Thymus (tissue), 11 donors: ENCODE results near the gene SPA17. TPM values are rescaled to one million over a fixed set of nuclear protein-coding genes. Genes with fewer than 3 reads are reported as not detected.

ENCODE experiments used
- DNase-seq, 9 donors: peaks; one replicate each; pipeline ENCODE4 v3.0.0-alpha.2; 2013; ENCODE audit warnings: low spot score in 9 of 9, low read depth in 6 of 9, missing footprints in 1 of 9
- H3K27ac ChIP-seq, 2 donors: one replicate each; pipeline ENCODE4 v1.5.1; 2013; ENCODE audit warnings: control low read depth in 1 of 2, low read depth in 1 of 2, low read length in 1 of 2, mild to moderate bottlenecking in 1 of 2, moderate library complexity in 1 of 2
- H3K27me3 ChIP-seq, 2 donors: one replicate each; pipeline ENCODE4 v1.5.1; 2013; ENCODE audit warnings: low read length in 1 of 2; ENCODE audit not compliant: control insufficient read depth in 2 of 2, insufficient read depth in 1 of 2
- H3K36me3 ChIP-seq, 2 donors: one replicate each; pipeline ENCODE4 v1.5.1; 2013; ENCODE audit warnings: low read length in 1 of 2, mild to moderate bottlenecking in 1 of 2, moderate library complexity in 1 of 2; ENCODE audit not compliant: control insufficient read depth in 2 of 2, insufficient read depth in 2 of 2
- H3K4me1 ChIP-seq, 2 donors: one replicate each; pipeline ENCODE4 v1.5.1; 2013; ENCODE audit warnings: low read length in 2 of 2; ENCODE audit not compliant: control insufficient read depth in 2 of 2, insufficient read depth in 2 of 2
- H3K4me3 ChIP-seq, 2 donors: one replicate each; pipeline ENCODE4 v1.5.1; 2013; ENCODE audit warnings: low read length in 2 of 2, control low read depth in 1 of 2, mild to moderate bottlenecking in 1 of 2
- H3K9me3 ChIP-seq, 2 donors: one replicate each; pipeline ENCODE4 v1.5.1; 2013; ENCODE audit warnings: low read length in 1 of 2, mild to moderate bottlenecking in 1 of 2; ENCODE audit not compliant: control insufficient read depth in 2 of 2, insufficient read depth in 1 of 2
- WGBS: extraction: QIAGEN DNeasy Blood & Tissue Kit; methylation state at CpG from one replicate; pipeline ENCODE4 v1.1.7; 2013; 5-methylcytosine and 5-hydroxymethylcytosine counted together
- polyA plus RNA-seq: library from polyadenylated mRNA; stranded (reverse); fragments of 200-250 nt; gene quantifications from one replicate; pipeline ENCODE4 v1.2.3, GENCODE V29; 2013
- total RNA-seq: library from RNA; stranded (reverse); fragments of 120-200 nt; gene quantifications from one replicate; pipeline ENCODE4 v1.2.4, GENCODE V29; 2013
- donor health status: healthy.

SPA17 gene
- total and polyA plus RNA-seq, 2 donors, result 11.3 to 11.4 TPM

DNA sequence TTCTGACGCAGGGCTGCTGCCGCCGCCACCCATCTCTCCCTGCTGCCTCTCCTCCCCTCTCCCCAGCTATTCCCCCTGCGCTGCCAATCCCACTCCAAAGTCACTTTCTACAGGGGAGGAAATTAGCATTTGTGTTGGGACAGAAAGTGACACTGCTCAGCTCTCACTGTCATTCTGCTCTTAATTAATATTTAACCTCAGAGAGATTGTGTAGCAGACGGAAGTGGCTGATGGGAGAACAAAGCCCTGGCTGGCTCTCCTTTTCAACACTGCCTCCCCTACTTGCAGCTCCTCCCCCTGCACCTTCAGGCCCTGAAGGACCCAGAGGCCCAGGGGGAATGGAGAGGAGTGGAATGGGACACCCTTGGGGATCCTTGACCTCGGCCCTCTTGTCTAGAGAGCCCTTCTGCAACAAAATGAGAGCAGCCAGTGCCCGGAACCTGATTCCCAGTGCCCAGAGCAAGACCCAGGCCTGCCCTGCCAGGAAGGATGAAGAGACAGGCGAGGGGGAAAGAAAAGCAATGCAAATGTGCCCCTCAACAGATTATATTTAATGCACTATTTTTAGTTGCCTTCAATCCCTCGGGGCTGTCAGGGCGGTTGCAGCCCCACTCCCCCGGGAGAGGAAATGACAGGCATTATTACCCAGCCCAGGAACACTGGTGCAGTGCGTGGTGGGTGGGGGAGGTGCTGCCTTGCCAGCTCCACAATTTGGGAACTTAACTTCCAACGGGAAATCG, 51.4 kb downstream of the SPA17 start:
- peaks cover 0 to 20% of the 10 kb centered on the region in 2 donors for H3K4me1 ChIP-seq
- H3K27me3 ChIP-seq, result peaks cover 0 to 37% of the 10 kb centered on the region in 2 donors
- no peaks in the 10 kb centered on the region for H3K9me3 ChIP-seq
- no peak overlapping the region for H3K4me3 ChIP-seq
- DNase-seq, result no peak
- WGBS, result 43% methylated on average over 14 of the region's 14 CpGs
- no peaks in the 10 kb centered on the region for H3K36me3 ChIP-seq
- H3K27ac ChIP-seq, result no peak overlapping the region

DNA sequence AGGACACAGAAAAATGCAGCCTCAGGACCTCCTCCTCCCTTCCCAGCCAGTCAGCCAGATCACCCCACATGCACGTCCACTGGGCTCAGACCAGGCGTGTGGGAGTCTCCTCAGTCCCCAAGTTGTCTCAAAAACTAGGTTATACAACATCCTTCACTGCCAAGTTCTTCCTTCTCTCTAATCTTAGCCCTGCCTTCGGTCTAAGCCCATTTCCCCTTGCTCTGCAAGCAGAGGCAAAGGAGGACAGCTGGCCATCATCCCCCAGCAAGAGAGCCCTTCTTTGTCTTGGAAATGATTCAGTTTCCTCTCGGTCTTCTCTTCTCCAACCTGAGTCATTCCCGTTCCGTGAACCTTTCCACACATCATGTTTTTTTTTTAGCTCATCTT, 52.0 kb downstream of the SPA17 start:
- 37% methylated on average over 6 of the region's 6 CpGs for WGBS
- H3K27me3 ChIP-seq, result peaks cover 0 to 34% of the 10 kb centered on the region in 2 donors
- peaks cover 0 to 20% of the 10 kb centered on the region in 2 donors for H3K4me1 ChIP-seq
- no peak overlapping the region for H3K27ac ChIP-seq
- DNase-seq, result no peak
- H3K4me3 ChIP-seq, result no peak overlapping the region
- H3K36me3 ChIP-seq, result no peaks in the 10 kb centered on the region
- H3K9me3 ChIP-seq, result no peaks in the 10 kb centered on the region

DNA sequence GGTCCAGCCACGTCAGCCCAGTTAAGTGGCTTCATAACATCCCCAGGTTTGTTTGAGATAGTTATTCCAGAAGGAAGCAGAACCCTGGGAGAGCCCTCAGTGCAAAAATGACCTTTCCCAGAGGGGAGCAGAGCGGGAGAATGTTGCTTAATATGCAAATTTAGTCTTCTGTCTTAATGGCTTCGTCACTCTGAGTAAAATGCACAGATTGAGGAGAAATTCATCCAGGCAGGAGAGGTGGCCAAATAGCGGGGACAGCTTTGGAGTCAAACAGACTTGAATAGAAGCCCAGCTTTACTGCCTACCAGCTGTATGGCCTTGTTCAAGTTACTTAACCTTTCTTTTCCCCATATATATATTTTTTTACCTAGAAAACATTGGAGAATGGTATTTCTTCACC, 53.8 kb downstream of the SPA17 start:
- WGBS, result 94% methylated on average over 4 of the region's 4 CpGs

DNA sequence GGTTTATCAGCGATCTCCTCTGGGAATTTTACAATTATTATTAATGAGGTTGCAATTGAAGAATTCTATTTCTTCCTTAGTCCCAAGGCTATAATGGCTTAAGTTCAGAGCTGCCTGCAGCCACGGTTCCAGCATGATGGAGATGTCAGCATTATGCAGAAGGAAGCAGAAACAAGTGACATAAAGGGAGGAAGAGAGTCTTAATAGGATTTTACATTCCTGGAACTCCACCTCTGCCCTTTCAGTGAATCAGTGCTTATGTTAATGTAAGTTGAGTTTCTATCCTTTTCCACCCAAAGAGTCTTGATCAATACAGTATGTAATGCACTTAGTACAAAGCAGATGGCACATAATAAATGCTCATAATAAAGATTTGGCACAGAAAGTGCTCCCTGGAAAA, 54.4 kb downstream of the SPA17 start:
- Histone ChIP-seq H3K4me1 (peaks cover 0 to 10% of the 10 kb centered on the region in 2 donors), H3K9me3 (no peaks in the 10 kb centered on the region), H3K4me3 (no peak overlapping the region), H3K36me3 (no peaks in the 10 kb centered on the region), H3K27ac (no peak overlapping the region), H3K27me3 (peaks cover 0 to 11% of the 10 kb centered on the region in 2 donors)
- WGBS, result 96% methylated on average over 2 of the region's 2 CpGs
- no peak for DNase-seq

More for the DNA sequence above, 53.8 kb downstream of the SPA17 start:
- Histone ChIP-seq H3K4me3 (no peak overlapping the region), H3K36me3 (no peaks in the 10 kb centered on the region), H3K27ac (no peak overlapping the region), H3K9me3 (no peaks in the 10 kb centered on the region), H3K4me1 (peaks cover 0 to 10% of the 10 kb centered on the region in 2 donors), H3K27me3 (peaks cover 0 to 18% of the 10 kb centered on the region in 2 donors)
- DNase-seq, result no peak

DNA sequence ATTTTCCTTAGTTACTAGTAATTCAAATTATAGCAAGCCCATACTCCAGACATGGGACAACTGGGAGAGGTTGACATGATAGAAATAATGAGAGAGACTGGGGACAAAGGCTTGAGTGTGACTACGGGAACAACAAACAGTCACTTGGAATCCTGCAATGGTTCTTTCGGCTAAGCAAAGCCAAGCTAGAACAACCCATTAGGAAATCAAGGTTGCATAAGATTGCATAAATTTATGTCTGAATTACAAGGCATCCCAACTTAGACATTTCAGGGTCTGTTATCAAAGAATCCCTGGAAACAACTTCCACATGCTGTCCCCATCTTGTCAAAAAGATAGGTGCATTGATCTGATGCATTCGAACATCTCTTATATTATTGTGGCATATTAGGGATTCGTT, 55.9 kb downstream of the SPA17 start:
- WGBS, result 99% methylated on average over 4 of the region's 4 CpGs
- H3K36me3 ChIP-seq, result no peaks in the 10 kb centered on the region
- H3K27me3 ChIP-seq, result peaks cover 0 to 7% of the 10 kb centered on the region in 2 donors

DNA sequence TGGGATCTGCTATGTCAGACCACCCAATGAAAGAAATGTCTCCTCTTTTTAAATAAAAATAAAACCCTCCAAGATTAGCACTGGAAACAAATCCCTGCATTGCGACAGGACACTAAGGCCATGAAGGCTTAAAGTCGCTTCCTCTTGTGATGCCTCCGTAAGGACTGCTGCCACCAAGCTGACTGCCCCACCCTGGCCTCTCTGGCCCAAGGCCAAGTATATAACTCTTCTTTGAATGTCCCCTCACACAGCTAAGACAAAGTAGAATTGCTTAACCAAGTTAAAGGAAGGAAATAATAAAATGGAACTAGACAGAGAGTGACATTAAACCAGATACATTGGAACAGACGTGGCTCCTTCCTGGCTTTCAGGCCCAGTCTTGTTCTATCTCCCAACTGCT, 58.5 kb downstream of the SPA17 start:
- Histone ChIP-seq H3K4me1 (peaks cover 0 to 8% of the 10 kb centered on the region in 2 donors), H3K27me3 (peaks cover 0 to 3% of the 10 kb centered on the region in 2 donors), H3K4me3 (no peak overlapping the region), H3K36me3 (no peaks in the 10 kb centered on the region), H3K9me3 (no peaks in the 10 kb centered on the region), H3K27ac (no peak overlapping the region)
- DNase-seq, result no peak
- WGBS, result 88% methylated on average over 4 of the region's 4 CpGs

More for the DNA sequence above, 55.9 kb downstream of the SPA17 start:
- H3K9me3 ChIP-seq, result no peaks in the 10 kb centered on the region
- no peak overlapping the region for H3K4me3 ChIP-seq
- DNase-seq, result no peak
- H3K27ac ChIP-seq, result no peak overlapping the region
- peaks cover 0 to 10% of the 10 kb centered on the region in 2 donors for H3K4me1 ChIP-seq

DNA sequence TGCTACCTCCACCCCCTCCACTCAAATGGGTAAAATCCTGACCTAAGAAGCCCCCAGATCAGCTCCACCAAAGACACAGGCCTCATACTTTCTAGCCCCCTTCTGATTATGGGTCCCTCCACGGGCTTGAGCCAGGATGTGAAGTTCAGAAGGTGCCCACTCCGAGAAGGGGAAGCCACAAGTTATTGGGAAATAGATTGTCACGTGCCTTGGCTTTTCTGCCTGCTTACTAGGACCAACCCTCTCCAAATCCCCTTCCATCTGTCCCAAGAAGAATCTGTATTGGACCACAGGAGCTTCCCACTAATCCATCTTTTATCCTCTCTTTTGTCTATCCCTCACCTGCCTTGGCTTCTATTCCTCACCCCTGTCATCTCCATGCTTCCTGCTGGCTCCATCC, 63.0 kb downstream of the SPA17 start:
- WGBS, result 11% methylated on average over 3 of the region's 3 CpGs
- H3K9me3 ChIP-seq, result peaks cover 0 to 7% of the 10 kb centered on the region in 2 donors
- H3K4me3 ChIP-seq, result no peak overlapping the region
- no peak overlapping the region for H3K27ac ChIP-seq
- H3K4me1 ChIP-seq, result peaks cover 6 to 28% of the 10 kb centered on the region in 2 donors
- peaks cover 13 to 48% of the 10 kb centered on the region in 2 donors for H3K27me3 ChIP-seq
- DNase-seq, result no peak
- H3K36me3 ChIP-seq, result no peaks in the 10 kb centered on the region

DNA sequence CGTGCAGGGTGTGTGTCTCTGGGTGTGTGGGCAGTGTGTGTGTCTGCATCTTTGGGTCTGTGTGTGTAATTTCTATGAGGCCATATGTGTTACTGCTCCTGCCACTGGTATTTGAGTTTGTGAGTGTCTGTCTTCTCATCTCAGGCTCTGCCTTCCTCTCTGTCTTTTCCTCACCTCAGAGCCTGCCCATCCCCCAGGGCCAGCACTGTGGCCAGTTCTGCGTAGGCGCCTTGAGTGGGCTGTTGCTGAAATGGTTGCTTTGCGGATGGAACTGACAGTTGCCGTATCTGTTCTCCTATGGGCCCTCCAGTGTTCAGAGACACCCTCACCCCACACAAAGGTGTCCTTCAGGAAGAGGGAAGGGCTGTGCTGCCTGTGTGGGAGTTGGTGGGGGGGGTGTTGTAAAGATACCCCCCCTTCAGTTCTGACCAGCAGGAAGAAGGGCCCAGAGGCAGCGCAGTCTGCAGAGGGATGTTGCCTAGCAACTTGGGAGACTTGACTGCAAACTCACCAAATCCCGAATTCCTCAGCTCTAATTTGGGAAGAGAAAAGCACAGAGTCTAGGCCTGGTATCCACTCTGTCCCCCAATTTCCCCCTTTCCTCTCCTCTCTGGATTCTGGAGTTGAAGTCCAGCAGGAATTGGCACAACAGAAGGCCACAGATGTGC, 64.1 kb downstream of the SPA17 start:
- 93% methylated on average over 7 of the region's 7 CpGs for WGBS
- no peak overlapping the region for H3K4me3 ChIP-seq
- no peak for DNase-seq
- peaks cover 6 to 28% of the 10 kb centered on the region in 2 donors for H3K4me1 ChIP-seq
- no peak overlapping the region for H3K27ac ChIP-seq
- H3K9me3 ChIP-seq, result peaks cover 0 to 7% of the 10 kb centered on the region in 2 donors
- H3K36me3 ChIP-seq, result no peaks in the 10 kb centered on the region
- peaks cover 16 to 58% of the 10 kb centered on the region in 2 donors for H3K27me3 ChIP-seq
